H9 (cell line): ENCODE data around the gene NKAIN4. TPM values are rescaled to one million over a fixed set of nuclear protein-coding genes. Genes with fewer than 3 reads are reported as not detected.
A peak's percentile ranks its signal among the peaks of the same experiment; 100 is the strongest.

ENCODE experiments used
- DNase-seq: peaks from one replicate; pipeline ENCODE4 v3.0.0-alpha.2; 2017
- H2AFZ ChIP-seq: one replicate; pipeline ENCODE4 v1.6.1; 2013; ENCODE audit warnings: mild to moderate bottlenecking, low read length, control low read depth, moderate library complexity
- H2AK5ac ChIP-seq: 2 replicates; pipeline ENCODE4 v1.6.1; 2013; ENCODE audit warnings: low read length, control low read depth, mixed read lengths; ENCODE audit not compliant: insufficient read length
- H2BK120ac ChIP-seq: one replicate; pipeline ENCODE4 v1.6.1; 2013; ENCODE audit warnings: low read depth, mild to moderate bottlenecking, low read length, control low read depth, inconsistent platforms; ENCODE audit not compliant: poor library complexity, severe bottlenecking
- H2BK12ac ChIP-seq: 2 replicates; pipeline ENCODE4 v1.6.1; 2013; ENCODE audit warnings: low read length, control low read depth, mixed read lengths, low read depth; ENCODE audit not compliant: insufficient read length
- H2BK15ac ChIP-seq: 2 replicates; pipeline ENCODE4 v1.6.1; 2013; ENCODE audit warnings: low read depth, low read length, control low read depth
- H2BK20ac ChIP-seq: one replicate; pipeline ENCODE4 v1.6.1; 2013; ENCODE audit warnings: low read depth, mild to moderate bottlenecking, low read length, control low read depth, inconsistent platforms; ENCODE audit not compliant: poor library complexity, severe bottlenecking
- H2BK5ac ChIP-seq: 2 replicates; pipeline ENCODE4 v1.6.1; 2013; ENCODE audit warnings: low read length, control low read depth, mixed read lengths; ENCODE audit not compliant: insufficient read length
- H3K14ac ChIP-seq: 2 replicates; pipeline ENCODE4 v1.6.1; 2013; ENCODE audit warnings: low read length, control low read depth; ENCODE audit not compliant: insufficient read depth
- H3K18ac ChIP-seq: 2 replicates; pipeline ENCODE4 v1.6.1; 2013; ENCODE audit warnings: low read depth, mild to moderate bottlenecking, mixed read lengths, low read length, control low read depth; ENCODE audit not compliant: insufficient read length
- H3K23ac ChIP-seq: 2 replicates; pipeline ENCODE4 v1.6.1; 2013; ENCODE audit warnings: low read length, control low read depth, mixed read lengths, low read depth; ENCODE audit not compliant: insufficient read length
- H3K23me2 ChIP-seq: 2 replicates; pipeline ENCODE4 v1.6.1; 2013; ENCODE audit warnings: low read depth, mild to moderate bottlenecking, mixed read lengths, low read length, control low read depth; ENCODE audit not compliant: insufficient read length, poor library complexity, severe bottlenecking
- H3K27ac ChIP-seq: 2 replicates; pipeline ENCODE4 v1.5.1; 2013; ENCODE audit warnings: low read length, control low read depth, mixed read lengths, low read depth; ENCODE audit not compliant: insufficient read length
- H3K27me3 ChIP-seq: 2 replicates; pipeline ENCODE4 v1.6.1; 2013; ENCODE audit warnings: low read length, control low read depth, inconsistent platforms; ENCODE audit not compliant: insufficient read depth
- H3K4ac ChIP-seq: 2 replicates; pipeline ENCODE4 v1.6.1; 2013; ENCODE audit warnings: low read depth, mild to moderate bottlenecking, control low read depth, inconsistent platforms, low read length, moderate library complexity
- H3K4me1 ChIP-seq: 2 replicates; pipeline ENCODE4 v1.6.1; 2013; ENCODE audit warnings: low read length, control low read depth, inconsistent platforms; ENCODE audit not compliant: insufficient read depth
- H3K4me2 ChIP-seq: 2 replicates; pipeline ENCODE4 v1.6.1; 2013; ENCODE audit warnings: low read length, control low read depth, mixed read lengths; ENCODE audit not compliant: insufficient read length, insufficient read depth
- H3K56ac ChIP-seq: 2 replicates; pipeline ENCODE4 v1.6.1; 2013; ENCODE audit warnings: low read depth, mild to moderate bottlenecking, mixed read lengths, low read length, control low read depth; ENCODE audit not compliant: insufficient read length
- H3K79me1 ChIP-seq: 2 replicates; pipeline ENCODE4 v1.6.1; 2013; ENCODE audit warnings: low read depth, mild to moderate bottlenecking, moderate library complexity, low read length, control low read depth, inconsistent platforms; ENCODE audit not compliant: insufficient read depth, poor library complexity, severe bottlenecking
- H3K79me2 ChIP-seq: 2 replicates; pipeline ENCODE4 v1.6.1; 2013; ENCODE audit warnings: low read length, control low read depth, inconsistent platforms; ENCODE audit not compliant: insufficient read depth
- H3K9ac ChIP-seq: 2 replicates; pipeline ENCODE4 v1.6.1; 2013; ENCODE audit warnings: low read length, control low read depth, mixed read lengths; ENCODE audit not compliant: insufficient read length; ENCODE audit errors: extremely low read depth
- H3K9me3 ChIP-seq: one replicate; pipeline ENCODE4 v1.6.1; 2013; ENCODE audit warnings: low read depth, low read length, inconsistent platforms; ENCODE audit not compliant: control insufficient read depth
- H3T11ph ChIP-seq: one replicate; pipeline ENCODE4 v1.6.1; 2013; ENCODE audit warnings: mild to moderate bottlenecking, low read length, control low read depth, inconsistent platforms
- H4K20me1 ChIP-seq: one replicate; pipeline ENCODE4 v1.6.1; 2013; ENCODE audit not compliant: control insufficient read depth, insufficient read length, insufficient read depth
- H4K5ac ChIP-seq: 2 replicates; pipeline ENCODE4 v1.6.1; 2013; ENCODE audit warnings: low read depth, mild to moderate bottlenecking, mixed read lengths, low read length, control low read depth; ENCODE audit not compliant: insufficient read length
- H4K8ac ChIP-seq: replicated peaks from 2 replicates; pipeline ENCODE4 v1.6.1; 2013; ENCODE audit warnings: low read length, control low read depth, mixed read lengths, low read depth; ENCODE audit not compliant: insufficient read length
- H4K91ac ChIP-seq: 2 replicates; pipeline ENCODE4 v1.6.1; 2013; ENCODE audit warnings: low read depth, mild to moderate bottlenecking, moderate library complexity, mixed read lengths, low read length, control low read depth; ENCODE audit not compliant: insufficient read length
- H3K27ac Mint-ChIP-seq, 3 experiments: 2 replicates in 2 of 3; 3 replicates in 1 of 3; pipeline ENCODE4 v1.8.0; 2020 to 2021; ENCODE audit warnings: mixed read lengths in 3 of 3, mild to moderate bottlenecking in 1 of 3, moderate library complexity in 1 of 3
- H3K27me3 Mint-ChIP-seq: 2 replicates; pipeline ENCODE4 v1.8.0; 2021; ENCODE audit warnings: low read depth, mild to moderate bottlenecking, moderate library complexity, mixed read lengths
- H3K36me3 Mint-ChIP-seq, 3 experiments: 2 replicates in 2 of 3; 3 replicates in 1 of 3; pipeline ENCODE4 v1.8.0; 2020 to 2021; ENCODE audit warnings: low read depth in 3 of 3, mixed read lengths in 3 of 3; ENCODE audit not compliant: insufficient read depth in 1 of 3
- H3K4me1 Mint-ChIP-seq, 2 experiments: 2 replicates each; pipeline ENCODE4 v1.8.0; 2020; ENCODE audit warnings: mixed read lengths in 2 of 2
- H3K4me3 Mint-ChIP-seq, 2 experiments: 2 replicates in 1 of 2; 3 replicates in 1 of 2; pipeline ENCODE4 v1.8.0; 2020 to 2021; ENCODE audit warnings: mild to moderate bottlenecking in 2 of 2, mixed read lengths in 2 of 2, moderate library complexity in 1 of 2
- H3K9me3 Mint-ChIP-seq, 2 experiments: 2 replicates in 1 of 2; 3 replicates in 1 of 2; pipeline ENCODE4 v1.8.0; 2020; ENCODE audit warnings: mild to moderate bottlenecking in 2 of 2, mixed read lengths in 2 of 2, moderate library complexity in 1 of 2
- WGBS: extraction: QIAGEN DNeasy Blood & Tissue Kit; methylation state at CpG from one replicate; pipeline ENCODE4 v1.1.7; 2013; ENCODE audit warnings: missing lambda C conversion rate, low lambda C conversion rate, mixed read lengths; ENCODE audit not compliant: insufficient read length; ENCODE audit errors: extremely low coverage; 5-methylcytosine and 5-hydroxymethylcytosine counted together
- total RNA-seq: library from RNA; stranded (reverse); gene quantifications from 2 replicates; pipeline ENCODE4 v1.2.1, GENCODE V29; 2021
- TF ChIP-seq, protein P1 (sequence below): fragments of 200-600 bp; sonication (generic); conservative IDR thresholded peaks from 3 replicates; pipeline ENCODE4 v1.8.0; 2021; ENCODE audit warnings: antibody characterized with exemption, mild to moderate bottlenecking

NKAIN4 gene
- total RNA-seq, 1 experiment from 2014 or later = 20.9 TPM

DNA sequence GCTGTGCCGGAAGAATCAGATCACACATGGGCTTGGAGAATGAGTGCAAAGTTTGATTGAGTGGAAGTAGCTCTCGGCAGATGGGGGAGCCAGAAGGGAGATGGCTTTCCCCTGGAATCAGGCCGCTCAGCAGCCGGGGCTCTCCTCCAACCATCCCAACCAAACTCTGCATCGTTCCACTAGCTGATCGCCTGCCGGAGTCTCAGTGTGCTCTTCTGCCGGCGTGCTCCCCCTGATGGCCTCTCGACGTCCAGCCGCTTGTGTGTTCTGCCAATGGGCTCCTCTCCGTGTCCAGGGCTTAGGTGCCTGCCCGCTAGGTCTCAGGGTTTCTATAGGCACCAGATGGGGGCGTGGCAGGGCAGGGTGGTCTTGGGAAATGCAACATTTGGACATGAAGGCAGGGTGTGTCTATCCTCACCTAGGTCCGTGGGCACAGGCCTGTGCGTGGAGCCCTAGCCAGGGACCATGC is 23.4 kb downstream of the NKAIN4 start:
- no peak overlapping the region for H2AFZ ChIP-seq
- H3K27ac ChIP-seq = no peak overlapping the region
- H3K36me3 Mint-ChIP-seq = no peaks in the 10 kb centered on the region

More for the DNA sequence above, 23.4 kb downstream of the NKAIN4 start:
- Mint-ChIP-seq H3K9me3 (no peaks in the 10 kb centered on the region; a peak in 1 of 5 replicates), H3K27ac (peak overlapping the region in 1 of 3 experiments; percentile 53; a peak in 2 of 7 replicates), H3K27me3 (peaks cover 17% of the 10 kb centered on the region), H3K4me1 (peaks cover 33 to 65% of the 10 kb centered on the region in 2 experiments), H3K4me3 (peak overlapping the region in 1 of 2 experiments; percentile 24; a peak in 2 of 5 replicates)
- peak; percentile 91 for DNase-seq
- Histone ChIP-seq H4K5ac (no peak overlapping the region), H3T11ph (no peak overlapping the region), H2BK12ac (no peak overlapping the region), H3K56ac (no peak overlapping the region), H4K8ac (no peak overlapping the region), H3K23ac (no peak overlapping the region), H3K9ac (no peak overlapping the region), H2BK5ac (no peak overlapping the region), H3K4me2 (no peak overlapping the region), H4K91ac (no peak overlapping the region), H3K79me1 (no peaks in the 10 kb centered on the region), H2BK15ac (no peak overlapping the region), H2BK20ac (no peak overlapping the region), H3K18ac (no peak overlapping the region), H2AK5ac (no peak overlapping the region), H3K79me2 (no peaks in the 10 kb centered on the region), H3K4ac (no peak overlapping the region), H3K23me2 (no peaks in the 10 kb centered on the region), H3K9me3 (no peaks in the 10 kb centered on the region), H2BK120ac (no peak overlapping the region), H4K20me1 (no peaks in the 10 kb centered on the region), H3K27me3 (no peaks in the 10 kb centered on the region), H3K14ac (no peak overlapping the region), H3K4me1 (peaks cover 2% of the 10 kb centered on the region; the same call in 1 of the 2 replicates)
- WGBS = no CpG with 5 or more reads among the region's 17 CpGs
- TF ChIP-seq, protein P1, sequence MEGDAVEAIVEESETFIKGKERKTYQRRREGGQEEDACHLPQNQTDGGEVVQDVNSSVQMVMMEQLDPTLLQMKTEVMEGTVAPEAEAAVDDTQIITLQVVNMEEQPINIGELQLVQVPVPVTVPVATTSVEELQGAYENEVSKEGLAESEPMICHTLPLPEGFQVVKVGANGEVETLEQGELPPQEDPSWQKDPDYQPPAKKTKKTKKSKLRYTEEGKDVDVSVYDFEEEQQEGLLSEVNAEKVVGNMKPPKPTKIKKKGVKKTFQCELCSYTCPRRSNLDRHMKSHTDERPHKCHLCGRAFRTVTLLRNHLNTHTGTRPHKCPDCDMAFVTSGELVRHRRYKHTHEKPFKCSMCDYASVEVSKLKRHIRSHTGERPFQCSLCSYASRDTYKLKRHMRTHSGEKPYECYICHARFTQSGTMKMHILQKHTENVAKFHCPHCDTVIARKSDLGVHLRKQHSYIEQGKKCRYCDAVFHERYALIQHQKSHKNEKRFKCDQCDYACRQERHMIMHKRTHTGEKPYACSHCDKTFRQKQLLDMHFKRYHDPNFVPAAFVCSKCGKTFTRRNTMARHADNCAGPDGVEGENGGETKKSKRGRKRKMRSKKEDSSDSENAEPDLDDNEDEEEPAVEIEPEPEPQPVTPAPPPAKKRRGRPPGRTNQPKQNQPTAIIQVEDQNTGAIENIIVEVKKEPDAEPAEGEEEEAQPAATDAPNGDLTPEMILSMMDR = peak; percentile 69
